ENCODE measurements around the gene SLC25A13. TPM values are rescaled to one million over a fixed set of nuclear protein-coding genes. Genes with fewer than 3 reads are reported as not detected.
A peak's percentile ranks its signal among the peaks of the same experiment; 100 is the strongest.

SLC25A13 gene
- total RNA-seq, 1 experiment from 2014 or later: 52.5 TPM

- Histone ChIP-seq H3K9me3 (ENCODE audit: insufficient read depth, low read depth) (no peaks in the 10 kb centered on the region), H3K4me1 (replicated peaks; ENCODE audit: insufficient read depth) (peaks cover 41% of the 10 kb centered on the region), H3K27ac (peak overlapping the region; percentile 77), H3K27me3 (ENCODE audit: insufficient read depth, low read depth) (no peaks in the 10 kb centered on the region), H3K79me2 (ENCODE audit: low read depth) (peaks cover 19% of the 10 kb centered on the region), H3K9me2 (ENCODE audit: insufficient read depth) (no peaks in the 10 kb centered on the region), H3K4me2 (peak overlapping the region; percentile 24), H2AFZ (no peak overlapping the region), H4K20me1 (ENCODE audit: insufficient read depth) (no peaks in the 10 kb centered on the region), H3K4me3 (no peak overlapping the region), H3F3A (ENCODE audit: insufficient read depth, low read depth) (peaks cover 28% of the 10 kb centered on the region), H3K36me3 (ENCODE audit: low read depth) (peaks cover 4% of the 10 kb centered on the region; the same call in 1 of the 2 replicates)
- ChIA-PET POLR2A (ENCODE audit: unreplicated experiment) (no interaction called here), CTCF (no interaction called here)
- intact Hi-C loops (cut with micrococcal nuclease; ENCODE audit: unreplicated experiment): loop anchor here (1.0 to 5.0 kb wide), 3 partner anchors 81 to 330 kb away; no protein-coding TSS in a partner anchor
- no peak for TF ChIP-seq EZH2 (IDR thresholded peaks at IDR 0.05; ENCODE audit: low read depth)
- TF ChIP-seq, protein P1, sequence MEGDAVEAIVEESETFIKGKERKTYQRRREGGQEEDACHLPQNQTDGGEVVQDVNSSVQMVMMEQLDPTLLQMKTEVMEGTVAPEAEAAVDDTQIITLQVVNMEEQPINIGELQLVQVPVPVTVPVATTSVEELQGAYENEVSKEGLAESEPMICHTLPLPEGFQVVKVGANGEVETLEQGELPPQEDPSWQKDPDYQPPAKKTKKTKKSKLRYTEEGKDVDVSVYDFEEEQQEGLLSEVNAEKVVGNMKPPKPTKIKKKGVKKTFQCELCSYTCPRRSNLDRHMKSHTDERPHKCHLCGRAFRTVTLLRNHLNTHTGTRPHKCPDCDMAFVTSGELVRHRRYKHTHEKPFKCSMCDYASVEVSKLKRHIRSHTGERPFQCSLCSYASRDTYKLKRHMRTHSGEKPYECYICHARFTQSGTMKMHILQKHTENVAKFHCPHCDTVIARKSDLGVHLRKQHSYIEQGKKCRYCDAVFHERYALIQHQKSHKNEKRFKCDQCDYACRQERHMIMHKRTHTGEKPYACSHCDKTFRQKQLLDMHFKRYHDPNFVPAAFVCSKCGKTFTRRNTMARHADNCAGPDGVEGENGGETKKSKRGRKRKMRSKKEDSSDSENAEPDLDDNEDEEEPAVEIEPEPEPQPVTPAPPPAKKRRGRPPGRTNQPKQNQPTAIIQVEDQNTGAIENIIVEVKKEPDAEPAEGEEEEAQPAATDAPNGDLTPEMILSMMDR (conservative IDR thresholded peaks at IDR 0.05): no peak
- DNase-seq: no peak
- no TSS peak for BruUV-seq (replicated peaks)
Measured at GRCh38 chr7:96218664-96219243, 103.1 kb downstream of the SLC25A13 start.

- Histone ChIP-seq H2AFZ (no peak overlapping the region), H3K27ac (peak overlapping the region; percentile 33; the same call in 1 of the 2 replicates), H3K4me2 (no peak overlapping the region), H3K9me3 (ENCODE audit: insufficient read depth, low read depth) (no peaks in the 10 kb centered on the region), H3K27me3 (ENCODE audit: insufficient read depth, low read depth) (no peaks in the 10 kb centered on the region), H3K36me3 (ENCODE audit: low read depth) (peaks cover 4% of the 10 kb centered on the region; the same call in 1 of the 2 replicates), H3K4me1 (replicated peaks; ENCODE audit: insufficient read depth) (peaks cover 41% of the 10 kb centered on the region), H3K4me3 (no peak overlapping the region), H3K79me2 (ENCODE audit: low read depth) (peaks cover 19% of the 10 kb centered on the region), H3F3A (ENCODE audit: insufficient read depth, low read depth) (peaks cover 27% of the 10 kb centered on the region), H3K9me2 (ENCODE audit: insufficient read depth) (no peaks in the 10 kb centered on the region), H4K20me1 (ENCODE audit: insufficient read depth) (no peaks in the 10 kb centered on the region)
- CTCF ChIA-PET: interaction anchor here (0.6 kb wide), 1 partner anchor 484 kb away, joined by 7 read pairs; no protein-coding TSS in a partner anchor
- POLR2A ChIA-PET (ENCODE audit: unreplicated experiment): no interaction called here
- TF ChIP-seq EZH2 (IDR thresholded peaks at IDR 0.05; ENCODE audit: low read depth): no peak
- TF ChIP-seq, protein P1 (conservative IDR thresholded peaks at IDR 0.05): no peak
- no TSS peak for BruUV-seq (replicated peaks)
- intact Hi-C loops (cut with micrococcal nuclease; ENCODE audit: unreplicated experiment): loop anchor here (5.0 kb wide), 1 partner anchor 80 kb away; no protein-coding TSS in a partner anchor
- no peak for DNase-seq
Measured at GRCh38 chr7:96217147-96217546, 104.8 kb downstream of the SLC25A13 start.

DNA sequence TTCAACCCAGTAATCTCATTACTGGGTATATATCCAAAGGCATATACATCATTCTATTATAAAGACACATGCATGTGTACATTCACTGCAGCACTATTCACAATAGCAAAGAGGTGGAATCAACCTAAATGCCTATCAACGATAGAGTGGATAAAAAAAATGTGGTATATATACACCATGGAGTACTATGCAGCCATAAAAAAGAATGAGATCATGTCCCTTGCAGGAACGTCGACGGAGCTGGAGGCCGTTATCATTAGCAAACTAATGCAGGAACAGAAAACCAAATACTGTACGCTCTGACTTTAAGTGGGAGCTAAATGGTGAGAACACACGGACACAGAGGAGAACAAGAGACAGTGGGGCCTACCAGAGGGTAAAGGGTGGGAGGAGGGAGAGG lies 105.5 kb downstream of the SLC25A13 start:
- H3K4me3 ChIP-seq: no peak overlapping the region
- peaks cover 25% of the 10 kb centered on the region for H3F3A ChIP-seq (ENCODE audit: insufficient read depth, low read depth)
- peaks cover 4% of the 10 kb centered on the region; the same call in 1 of the 2 replicates for H3K36me3 ChIP-seq (ENCODE audit: low read depth)
- BruUV-seq (replicated peaks): no TSS peak
- H4K20me1 ChIP-seq (ENCODE audit: insufficient read depth): no peaks in the 10 kb centered on the region
- H3K4me1 ChIP-seq (replicated peaks; ENCODE audit: insufficient read depth): peaks cover 41% of the 10 kb centered on the region
- ChIA-PET CTCF (no interaction called here), POLR2A (ENCODE audit: unreplicated experiment) (no interaction called here)
- H3K79me2 ChIP-seq (ENCODE audit: low read depth): peaks cover 19% of the 10 kb centered on the region
- TF ChIP-seq EZH2 (IDR thresholded peaks at IDR 0.05; ENCODE audit: low read depth): no peak
- TF ChIP-seq, protein P1 (conservative IDR thresholded peaks at IDR 0.05): no peak
- H3K9me3 ChIP-seq (ENCODE audit: insufficient read depth, low read depth): no peaks in the 10 kb centered on the region
- H3K27ac ChIP-seq: no peak overlapping the region
- no peaks in the 10 kb centered on the region for H3K9me2 ChIP-seq (ENCODE audit: insufficient read depth)
- no peak overlapping the region for H3K4me2 ChIP-seq
- no peak for DNase-seq
- no peak overlapping the region for H2AFZ ChIP-seq
- no peaks in the 10 kb centered on the region for H3K27me3 ChIP-seq (ENCODE audit: insufficient read depth, low read depth)
- intact Hi-C loops (cut with micrococcal nuclease; ENCODE audit: unreplicated experiment): loop anchor here (5.0 kb wide), 1 partner anchor 79 kb away; no protein-coding TSS in a partner anchor

Data from PC-9 (cell line).